Measurements from ENCODE around the gene AFTPH.

GRCh38 chr2:64586054-64586453 is 61.9 kb downstream of the AFTPH start:
- TF ChIP-seq CTCF (IDR thresholded peaks at IDR 0.05) (no peak), POLR2A (IDR thresholded peaks at IDR 0.05) (no peak)

Data from uterus (tissue), 2 donors.